Measurements from ENCODE around the gene HDAC4.

HDAC4 gene

GRCh38 chr2:239247401-239248245 lies 153.2 kb downstream of the HDAC4 start:
- DNase-seq, result no peak

DNA sequence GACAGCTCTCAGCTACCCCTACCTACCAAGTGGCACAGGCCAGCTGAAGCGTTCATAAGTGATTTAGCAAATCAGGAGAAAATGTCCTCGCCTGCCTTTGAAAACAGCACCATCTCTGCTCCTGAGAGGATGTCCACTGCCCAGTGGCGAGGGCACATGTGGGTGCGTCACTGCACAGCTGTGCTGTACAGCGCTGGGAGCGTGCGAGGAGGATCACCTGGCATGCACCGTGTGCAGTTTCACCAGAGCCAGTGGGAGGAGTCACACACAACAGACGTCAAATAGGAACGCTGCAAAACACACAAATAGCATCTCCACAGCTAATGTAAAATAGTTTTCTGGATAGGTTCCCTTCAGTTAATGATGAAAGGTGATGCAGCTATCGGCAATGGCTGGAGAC lies 154.1 kb downstream of the HDAC4 start:
- no peak for DNase-seq

DNA sequence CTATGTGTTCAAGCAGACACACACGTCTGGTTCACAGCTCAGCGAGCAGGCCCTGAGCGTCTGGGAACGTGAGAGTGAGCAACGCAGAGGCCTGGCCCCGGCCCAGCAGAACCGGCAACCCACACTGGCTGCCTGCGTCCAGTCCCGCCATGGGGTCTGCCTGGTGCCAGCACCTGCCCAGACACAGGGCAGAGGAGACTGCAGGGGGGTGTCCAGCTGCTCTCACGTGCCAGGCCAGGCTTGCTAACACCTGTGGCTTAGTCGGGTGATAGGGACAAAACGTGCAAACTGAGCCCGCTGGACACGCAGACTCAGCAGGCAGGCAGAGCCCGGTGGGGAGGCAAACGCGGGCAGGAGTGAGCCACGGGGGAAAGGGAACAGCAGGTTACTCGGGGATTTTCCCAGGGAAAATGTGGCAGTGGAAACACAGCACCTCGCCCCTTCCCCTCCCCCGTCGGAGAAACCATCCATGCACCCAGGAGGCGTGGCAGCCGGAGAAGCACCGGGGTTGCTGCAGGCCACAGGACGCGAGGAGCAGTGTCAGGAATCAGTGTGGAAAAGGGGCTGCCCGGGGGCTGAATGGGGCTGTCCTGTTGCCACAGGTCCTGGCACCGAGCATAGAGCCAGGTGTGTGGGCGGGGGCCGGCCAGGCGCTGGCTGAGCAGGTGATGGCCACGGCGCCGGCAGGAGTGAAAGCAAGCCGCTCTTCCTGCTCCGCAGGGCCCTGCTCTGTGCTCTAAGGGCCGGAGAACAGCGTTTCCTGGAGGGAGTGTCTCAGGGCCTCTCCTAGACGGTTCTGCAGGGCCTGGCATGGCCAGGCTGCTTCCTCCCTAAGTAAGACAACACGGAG lies 154.7 kb downstream of the HDAC4 start:
- no peak for DNase-seq

GRCh38 chr2:239245107-239245506 lies 155.7 kb downstream of the HDAC4 start:
- DNase-seq, result no peak

DNA sequence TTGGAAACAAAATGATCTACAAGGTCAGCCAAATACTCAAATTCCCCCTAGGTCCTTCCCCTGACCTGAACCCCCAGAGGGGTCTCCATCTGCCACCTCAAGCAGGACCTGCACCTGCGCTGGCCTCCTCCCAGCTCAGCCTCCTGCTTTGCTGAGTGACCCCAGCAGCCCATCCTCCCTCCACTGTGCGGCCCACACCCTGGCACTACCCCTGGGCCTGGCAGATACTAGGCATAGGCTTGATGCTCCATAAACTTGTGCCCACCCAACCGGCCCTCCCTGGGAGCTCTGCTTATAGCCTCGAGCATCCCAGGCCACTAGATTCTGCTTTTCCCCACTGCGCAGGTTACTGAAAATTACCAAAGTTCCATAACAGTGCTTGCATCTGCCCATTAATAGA lies 156.2 kb downstream of the HDAC4 start:
- DNase-seq, result no peak

DNA sequence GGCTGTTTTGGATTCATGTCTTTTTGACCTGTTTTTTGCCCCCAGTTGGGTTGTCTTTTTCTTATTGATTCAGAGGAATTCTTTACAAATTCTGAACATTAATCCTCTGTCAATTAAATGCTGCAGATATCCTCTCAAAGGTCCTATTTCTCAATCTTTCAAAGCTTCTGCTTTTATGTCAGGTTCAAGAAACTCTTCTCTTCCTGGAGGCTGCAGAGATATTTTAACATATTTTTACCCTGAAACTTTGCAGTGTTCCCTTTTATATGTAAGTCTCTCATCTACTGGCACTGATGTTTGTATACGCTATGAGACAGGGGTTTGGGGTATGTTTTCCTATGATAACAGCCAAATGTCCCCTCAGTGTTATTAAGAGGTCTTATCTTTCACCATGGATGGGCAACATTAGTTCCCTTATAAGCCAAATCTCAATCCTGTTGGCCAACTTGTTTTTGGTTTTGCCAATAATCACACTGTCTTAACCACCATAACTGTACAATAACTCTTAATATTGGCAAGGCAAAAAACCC lies 159.3 kb downstream of the HDAC4 start:
- DNase-seq, result no peak

DNA sequence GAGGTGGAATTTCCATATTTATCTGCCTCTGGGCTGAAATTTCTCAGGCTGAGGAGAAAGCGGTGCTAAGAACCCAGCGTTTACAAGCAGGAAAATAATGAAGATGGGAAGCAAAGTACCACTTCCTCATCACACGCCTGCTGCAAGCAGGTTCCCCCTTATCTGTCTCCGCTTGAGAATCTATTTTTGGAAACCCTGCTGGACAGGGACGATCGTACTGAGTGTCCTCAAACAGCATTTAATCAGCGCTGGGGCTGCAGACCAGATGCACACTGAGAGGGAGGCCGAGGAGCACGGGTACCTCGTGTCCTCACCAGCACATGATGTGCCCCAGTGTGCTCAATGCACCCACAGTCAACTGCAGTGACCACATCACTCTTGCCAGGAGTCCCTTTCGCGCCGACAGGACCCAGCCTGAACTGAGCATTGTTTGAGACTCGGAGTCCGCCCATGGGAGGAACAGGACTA lies 160.4 kb downstream of the HDAC4 start:
- no peak for DNase-seq

DNA sequence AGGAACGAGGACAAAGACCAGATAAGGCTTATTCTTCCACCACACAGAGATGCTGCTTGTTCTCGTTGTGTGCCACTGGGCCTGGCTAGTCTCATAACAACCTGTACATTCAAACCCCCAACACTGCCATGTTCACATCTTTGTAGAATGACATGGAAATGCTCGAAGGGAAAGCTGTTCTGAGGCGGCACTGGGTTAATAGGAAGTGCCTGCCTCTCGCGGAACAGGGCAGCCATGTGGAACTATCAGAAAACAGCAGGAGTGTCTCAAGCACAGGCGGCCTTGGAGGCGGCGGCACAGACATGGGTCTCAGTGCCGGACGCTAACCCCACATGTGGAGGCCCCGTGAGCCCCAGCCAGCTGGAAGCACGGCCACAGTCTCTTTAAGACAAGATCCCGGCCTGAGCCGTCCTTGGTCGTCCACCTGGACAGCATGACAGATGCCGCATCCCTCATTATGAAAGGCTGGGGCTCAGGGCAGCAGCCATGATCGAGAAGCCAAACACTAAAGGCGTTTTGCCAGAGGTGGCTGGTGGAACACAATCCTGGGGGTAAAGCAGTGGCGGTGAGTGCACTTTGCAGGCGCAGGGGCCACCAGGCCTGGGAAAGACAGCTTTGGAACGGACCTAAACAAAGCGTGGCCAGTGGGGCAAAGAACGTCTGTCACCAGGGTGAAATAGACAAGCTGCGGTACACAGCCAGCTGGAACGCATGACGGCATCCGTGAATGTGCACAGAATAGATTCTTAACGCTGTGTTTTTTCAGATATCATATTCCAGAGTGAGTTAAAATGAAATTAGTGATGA lies 161.0 kb downstream of the HDAC4 start:
- no peak for DNase-seq

GRCh38 chr2:239238839-239239606 lies 161.8 kb downstream of the HDAC4 start:
- no peak for DNase-seq

DNA sequence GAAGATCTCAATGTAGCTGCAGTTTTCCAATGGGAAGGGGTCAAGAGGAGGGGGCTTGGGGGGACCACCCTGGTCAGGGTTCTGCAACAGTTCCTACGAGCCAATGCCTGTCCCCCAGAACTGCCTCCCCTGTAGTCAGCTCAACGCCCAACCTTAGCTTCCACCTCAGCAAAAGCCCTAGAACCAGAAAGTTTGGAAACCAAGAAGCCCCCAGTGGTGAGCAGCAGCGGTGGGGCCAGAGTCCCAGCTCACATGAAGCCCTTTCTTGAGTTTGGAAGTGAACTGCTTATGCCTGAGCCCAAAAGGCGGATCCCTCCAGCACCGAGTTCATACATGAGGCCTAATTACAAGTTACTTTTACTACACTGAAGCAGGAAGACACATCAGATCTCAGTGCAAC lies 162.4 kb downstream of the HDAC4 start:
- DNase-seq, result no peak

DNA sequence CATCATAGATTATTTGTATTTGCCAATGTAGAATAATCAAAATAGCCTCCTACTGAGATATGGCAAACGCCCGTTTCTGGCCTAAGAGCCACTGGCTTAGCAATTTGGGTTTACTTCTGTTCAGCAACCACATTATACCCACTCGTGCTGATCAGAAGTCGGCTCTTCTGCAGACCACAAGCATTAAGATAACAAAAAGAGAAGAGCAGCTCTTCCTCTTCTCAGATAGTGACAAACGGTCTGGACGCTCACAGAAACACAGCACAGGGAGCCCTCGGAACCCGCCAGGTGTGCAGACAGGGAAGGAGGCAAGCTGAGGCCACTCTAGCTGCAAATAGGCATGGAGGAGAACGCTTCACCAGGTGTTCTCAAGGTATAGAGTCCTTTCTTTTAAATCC lies 164.0 kb downstream of the HDAC4 start:
- no peak for DNase-seq

- no peak for DNase-seq
Measured at GRCh38 chr2:239236043-239236807, 164.6 kb downstream of the HDAC4 start.

GRCh38 chr2:239235311-239235710 lies 165.5 kb downstream of the HDAC4 start:
- no peak for DNase-seq

DNA sequence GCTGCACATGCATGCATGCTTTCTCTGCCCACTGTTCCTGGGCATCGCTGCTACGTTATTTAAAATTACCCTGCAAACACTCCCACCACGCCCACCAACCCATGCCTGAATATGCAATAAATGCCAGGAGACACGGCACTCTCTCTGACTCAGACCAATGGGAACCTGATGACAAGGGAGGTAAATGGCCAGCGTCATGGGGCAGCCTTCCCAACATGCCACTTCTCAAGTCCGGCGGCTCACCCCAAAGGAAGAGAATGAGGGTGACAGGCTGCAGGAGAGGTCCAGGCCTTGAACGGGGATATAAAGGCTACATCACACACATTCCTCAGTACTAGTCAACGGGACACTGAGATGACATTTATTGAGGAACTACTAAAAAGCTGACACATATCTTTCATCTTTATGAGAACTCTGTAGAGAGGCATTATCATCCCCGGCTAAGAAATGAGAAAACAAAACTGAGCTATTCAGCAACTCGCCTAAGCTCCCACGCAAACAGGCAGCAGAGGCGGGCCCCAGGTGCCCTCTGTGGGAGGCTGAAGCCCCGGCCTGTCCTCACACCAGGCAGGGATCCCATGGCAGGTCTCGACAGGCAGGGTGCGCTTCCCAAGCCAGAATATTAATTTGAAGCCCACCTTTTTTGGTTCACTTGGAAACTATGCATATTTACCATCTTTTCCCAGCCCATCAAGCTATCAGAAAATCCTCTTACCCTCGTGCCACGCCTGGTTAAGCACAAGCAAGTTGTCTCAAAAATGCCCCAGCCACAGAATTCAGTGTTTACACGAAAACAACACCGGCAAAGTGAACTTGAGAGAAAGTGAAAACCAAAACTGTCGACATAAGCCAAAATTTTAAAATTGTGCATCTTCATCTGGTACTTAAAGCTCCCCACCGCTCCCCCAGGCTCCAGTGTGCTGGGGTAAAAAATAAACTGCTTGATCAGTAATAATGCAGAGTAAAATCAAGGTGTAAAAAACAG lies 166.3 kb downstream of the HDAC4 start:
- no peak for DNase-seq

DNA sequence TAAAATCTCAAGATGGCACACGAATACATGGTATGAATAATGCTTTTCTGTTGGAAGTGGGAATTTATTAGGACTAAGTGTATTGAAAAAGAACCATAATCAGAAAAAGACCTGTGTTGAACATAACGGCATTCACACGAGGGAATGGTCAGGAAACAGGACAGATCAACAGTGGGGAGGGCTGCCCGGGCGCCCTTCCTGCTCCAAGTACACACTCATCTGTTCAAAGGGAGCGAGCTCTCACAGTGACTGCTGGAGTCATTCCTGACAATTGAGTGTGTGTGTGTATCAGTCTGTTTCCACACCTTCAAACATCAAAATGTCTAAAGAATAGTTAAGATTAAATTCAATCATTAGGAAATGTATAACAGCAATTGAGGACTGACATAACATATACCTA lies 167.2 kb downstream of the HDAC4 start:
- no peak for DNase-seq

GRCh38 chr2:239232195-239232578 lies 168.6 kb downstream of the HDAC4 start:
- DNase-seq, result no peak

DNA sequence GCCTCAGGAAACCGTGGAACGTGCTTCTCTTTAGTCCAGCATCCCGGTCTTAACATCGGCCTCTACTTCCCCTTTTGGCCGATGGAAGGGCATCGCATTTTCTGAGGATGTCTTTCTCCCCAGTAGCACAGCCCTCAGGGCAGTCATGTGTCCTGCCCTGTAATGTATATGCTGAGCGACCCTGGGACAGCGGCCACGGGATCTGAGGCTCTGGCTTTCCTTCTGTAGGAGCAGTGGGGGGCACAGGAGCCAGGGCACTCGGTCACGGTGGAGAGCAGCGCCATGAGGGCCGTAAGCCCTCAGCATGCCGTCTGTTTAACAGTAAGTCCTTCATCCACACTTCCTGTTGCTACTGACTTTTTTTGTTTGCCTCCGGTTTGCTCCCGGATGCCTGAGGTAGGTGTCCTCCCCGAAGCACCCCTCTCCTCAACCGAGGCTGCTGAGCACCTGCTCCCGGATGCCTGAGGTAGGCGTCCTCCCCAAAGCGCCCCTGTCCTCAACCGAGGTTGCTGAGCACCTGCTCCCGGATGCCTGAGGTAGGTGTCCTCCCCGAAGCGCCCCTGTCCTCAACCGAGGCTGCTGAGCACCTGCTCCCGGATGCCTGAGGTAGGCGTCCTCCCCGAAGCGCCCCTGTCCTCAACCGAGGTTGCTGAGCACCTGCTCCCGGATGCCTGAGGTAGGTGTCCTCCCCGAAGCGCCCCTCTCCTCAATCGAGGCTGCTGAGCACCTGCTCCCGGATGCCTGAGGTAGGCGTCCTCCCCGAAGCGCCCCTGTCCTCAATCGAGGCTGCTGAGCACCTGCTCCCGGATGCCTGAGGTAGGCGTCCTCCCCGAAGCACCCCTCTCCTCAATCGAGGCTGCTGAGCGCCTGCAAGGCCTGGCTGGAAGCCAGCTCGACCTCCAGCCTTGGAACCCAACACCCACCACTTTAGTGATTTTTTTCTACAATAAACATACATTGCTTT lies 169.3 kb downstream of the HDAC4 start:
- no peak for DNase-seq

DNA sequence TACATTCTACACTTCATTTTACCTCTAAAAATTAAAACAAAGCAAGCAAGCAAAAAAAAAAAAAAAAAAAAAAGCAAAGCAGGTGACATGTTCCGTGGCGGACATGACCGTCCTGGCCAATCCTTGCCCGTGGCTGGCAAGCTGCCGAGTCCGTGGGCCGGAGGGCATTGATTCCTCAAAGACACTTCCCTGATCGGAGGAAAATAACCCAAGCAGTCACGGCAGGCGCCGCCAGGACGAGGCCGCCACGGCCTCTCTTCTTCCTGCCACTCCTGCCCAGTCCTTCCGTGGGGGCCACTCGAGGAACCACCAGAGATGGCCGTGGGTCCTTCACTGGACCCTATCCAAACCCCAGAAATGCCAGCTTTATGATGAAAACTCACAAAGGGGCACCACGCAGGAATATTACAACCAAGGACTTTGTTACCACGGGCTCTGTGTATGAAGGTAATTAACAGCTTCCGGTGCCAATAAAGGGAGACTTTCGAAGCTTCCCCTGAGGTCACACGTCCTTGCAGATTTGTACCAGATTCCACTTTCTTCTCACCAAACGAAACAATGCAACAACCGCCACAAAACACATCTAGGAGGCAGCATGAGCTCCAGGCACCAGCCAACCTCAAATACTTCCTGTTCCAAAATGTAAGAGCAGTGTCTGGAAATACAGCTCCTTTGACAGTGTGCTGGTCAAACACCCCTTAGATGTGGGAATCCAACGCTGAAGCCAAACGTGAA lies 170.3 kb downstream of the HDAC4 start:
- no peak for DNase-seq
